DND-41 (cell line): Measurements from ENCODE around the gene RBFOX2.

Experiments used
- ATAC-seq: fragments of 200-7000 bp; cut with Tn5 transposase; 3 replicates; pipeline ENCODE4 v1.9.1; 2021; ENCODE audit warnings: low read depth; ENCODE audit not compliant: insufficient read depth
- DNase-seq: peaks from one replicate; pipeline ENCODE4 v3.0.0-alpha.2; 2020
- H2AFZ ChIP-seq: 2 replicates; pipeline ENCODE4 v1.6.0; 2012; ENCODE audit warnings: low read depth, low read length
- H3K27ac ChIP-seq: 2 replicates; pipeline ENCODE4 v1.5.1; 2012; ENCODE audit warnings: low read length, inconsistent platforms
- H3K27me3 ChIP-seq: fragments of 200-600 bp; sonication (generic); 2 replicates; pipeline ENCODE4 v1.6.0; 2012; ENCODE audit warnings: low read length, mild to moderate bottlenecking, inconsistent platforms; ENCODE audit not compliant: insufficient read depth, poor library complexity
- H3K36me3 ChIP-seq: 2 replicates; pipeline ENCODE4 v1.5.1; 2012; ENCODE audit warnings: low read length, inconsistent platforms; ENCODE audit not compliant: insufficient read depth
- H3K4me1 ChIP-seq: 2 replicates; pipeline ENCODE4 v1.5.1; 2012; ENCODE audit warnings: mild to moderate bottlenecking, low read length; ENCODE audit not compliant: insufficient read depth
- H3K4me2 ChIP-seq: 2 replicates; pipeline ENCODE4 v1.6.0; 2012; ENCODE audit warnings: mild to moderate bottlenecking, moderate library complexity, low read length, inconsistent platforms; ENCODE audit not compliant: insufficient read depth
- H3K4me3 ChIP-seq, 2 experiments: fragments of 200-600 bp in 1 of 2; shearing (Covaris generic) in 1 of 2; 2 replicates each; pipeline ENCODE4 v1.5.1; 2012 to 2016; ENCODE audit warnings: inconsistent platforms in 2 of 2, low read length in 2 of 2, mild to moderate bottlenecking in 2 of 2, low read depth in 1 of 2, moderate library complexity in 1 of 2
- H3K79me2 ChIP-seq: 2 replicates; pipeline ENCODE4 v1.6.0; 2012; ENCODE audit warnings: low read length, inconsistent platforms; ENCODE audit not compliant: insufficient read depth
- H3K9ac ChIP-seq: 2 replicates; pipeline ENCODE4 v1.6.0; 2012; ENCODE audit warnings: low read depth, mild to moderate bottlenecking, inconsistent platforms, low read length, moderate library complexity
- H3K9me3 ChIP-seq: 2 replicates; pipeline ENCODE4 v1.5.1; 2012; ENCODE audit warnings: low read length, moderate library complexity, mild to moderate bottlenecking, inconsistent platforms; ENCODE audit not compliant: insufficient read depth, severe bottlenecking
- H4K20me1 ChIP-seq: 2 replicates; pipeline ENCODE4 v1.6.0; 2012; ENCODE audit warnings: low read length; ENCODE audit not compliant: insufficient read depth
- CTCF ChIP-seq: IDR thresholded peaks from 2 replicates; pipeline ENCODE4 v1.5.1; 2012; ENCODE audit warnings: borderline replicate concordance, low read length, moderate library complexity, mild to moderate bottlenecking; ENCODE audit not compliant: poor library complexity, severe bottlenecking; ENCODE audit errors: extremely low read depth
- EZH2 ChIP-seq: IDR thresholded peaks from 3 replicates; pipeline ENCODE4 v1.6.1; 2012; ENCODE audit warnings: borderline replicate concordance, low read depth, mild to moderate bottlenecking, moderate library complexity, low read length, inconsistent platforms; ENCODE audit not compliant: severe bottlenecking

RBFOX2 gene

DNA sequence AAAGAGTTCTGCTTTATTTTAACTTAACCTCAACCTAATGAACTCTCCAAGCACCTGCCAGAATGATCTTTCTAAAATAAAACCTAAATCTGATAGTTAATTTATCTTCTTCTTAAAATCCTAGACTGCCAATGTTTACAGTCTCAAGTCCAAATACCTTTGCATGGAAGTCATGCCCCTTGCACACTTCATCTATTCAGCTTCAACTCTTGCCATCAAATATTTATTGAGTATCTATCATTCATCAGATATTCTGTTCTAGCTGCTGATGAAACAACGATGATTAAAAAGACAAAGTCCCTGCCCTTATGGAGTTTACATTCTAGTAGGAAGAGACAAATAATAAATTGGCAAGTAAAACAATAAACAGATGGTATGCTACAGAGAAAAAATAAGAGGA is 209.2 kb downstream of the RBFOX2 start:
- Histone ChIP-seq H3K36me3 (no peaks in the 10 kb centered on the region), H3K4me1 (no peaks in the 10 kb centered on the region), H3K4me2 (no peak overlapping the region), H3K79me2 (no peaks in the 10 kb centered on the region), H3K9ac (no peak overlapping the region), H3K4me3 (no peak overlapping the region), H2AFZ (no peak overlapping the region), H3K27ac (no peak overlapping the region), H4K20me1 (no peaks in the 10 kb centered on the region), H3K27me3 (peaks cover 4% of the 10 kb centered on the region), H3K9me3 (no peaks in the 10 kb centered on the region)
- TF ChIP-seq CTCF: no peak
- ATAC-seq (no peak), DNase-seq (no peak)

- no peak overlapping the region for H3K4me2 ChIP-seq
- no peak overlapping the region for H2AFZ ChIP-seq
- no peak overlapping the region for H3K4me3 ChIP-seq
- no peaks in the 10 kb centered on the region for H3K79me2 ChIP-seq
- H3K9me3 ChIP-seq: no peaks in the 10 kb centered on the region
- no peaks in the 10 kb centered on the region for H4K20me1 ChIP-seq
- no peaks in the 10 kb centered on the region for H3K4me1 ChIP-seq
- no peak overlapping the region for H3K27ac ChIP-seq
- no peak overlapping the region for H3K9ac ChIP-seq
- H3K27me3 ChIP-seq: peaks cover 4% of the 10 kb centered on the region
- DNase-seq (no peak), ATAC-seq (no peak)
- H3K36me3 ChIP-seq: no peaks in the 10 kb centered on the region
- no peak for TF ChIP-seq CTCF
Measured at GRCh38 chr22:35818897-35819296, 209.7 kb downstream of the RBFOX2 start.

DNA sequence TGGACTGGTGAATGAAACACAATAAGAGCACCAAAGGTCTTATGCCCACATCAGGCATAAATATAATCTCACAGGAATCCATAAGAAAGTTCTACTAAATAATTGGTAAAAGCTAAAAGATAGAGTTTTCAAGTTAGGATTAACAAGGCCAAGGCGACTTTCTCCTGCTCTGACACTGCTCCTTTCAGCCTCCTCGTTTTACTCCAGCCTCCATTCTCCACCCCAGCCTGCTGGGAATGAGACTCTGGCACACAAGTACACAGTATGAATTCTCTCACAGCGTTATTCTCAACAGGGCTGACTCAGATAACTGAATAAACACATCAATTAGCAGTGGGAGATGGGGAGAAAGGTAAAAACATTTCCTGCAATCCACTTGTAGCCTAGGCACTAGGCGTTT is 216.0 kb downstream of the RBFOX2 start:
- Histone ChIP-seq H3K79me2 (no peaks in the 10 kb centered on the region), H3K36me3 (no peaks in the 10 kb centered on the region), H3K9me3 (no peaks in the 10 kb centered on the region), H3K9ac (no peak overlapping the region), H3K4me1 (no peaks in the 10 kb centered on the region), H3K4me3 (no peak overlapping the region), H3K4me2 (no peak overlapping the region), H2AFZ (no peak overlapping the region), H4K20me1 (no peaks in the 10 kb centered on the region), H3K27me3 (no peaks in the 10 kb centered on the region), H3K27ac (no peak overlapping the region)
- ATAC-seq: no peak
- no peak for DNase-seq
- TF ChIP-seq EZH2 (no peak), CTCF (no peak)

GRCh38 chr22:35811670-35812069 is 217.0 kb downstream of the RBFOX2 start:
- no peak overlapping the region for H3K4me3 ChIP-seq
- no peak overlapping the region for H3K9ac ChIP-seq
- no peaks in the 10 kb centered on the region for H3K79me2 ChIP-seq
- H2AFZ ChIP-seq: no peak overlapping the region
- no peaks in the 10 kb centered on the region for H3K4me1 ChIP-seq
- H3K27ac ChIP-seq: no peak overlapping the region
- H3K36me3 ChIP-seq: no peaks in the 10 kb centered on the region
- no peak for TF ChIP-seq CTCF
- H3K4me2 ChIP-seq: no peak overlapping the region
- no peak for ATAC-seq
- H4K20me1 ChIP-seq: no peaks in the 10 kb centered on the region
- no peaks in the 10 kb centered on the region for H3K9me3 ChIP-seq
- DNase-seq: no peak
- no peaks in the 10 kb centered on the region for H3K27me3 ChIP-seq
